Uterus (tissue), 2 donors: ENCODE results near the gene FHL1.

ENCODE experiments used
- POLR2A ChIP-seq, 2 donors: fragments of 450-650 bp; IDR thresholded peaks; one replicate each; pipeline ENCODE4 v1.6.1; 2016; ENCODE audit warnings: antibody characterized with exemption in 2 of 2, mild to moderate bottlenecking in 1 of 2, moderate library complexity in 1 of 2
- TF ChIP-seq, protein P1 (sequence below), 4 experiments: fragments of 200-600 bp in 2 of 4; fragments of 450-650 bp in 2 of 4; sonication (generic) in 2 of 4; IDR thresholded peaks; one replicate each; pipeline ENCODE4 v1.5.1; 2016 to 2019; ENCODE audit warnings: antibody characterized with exemption in 4 of 4, mild to moderate bottlenecking in 2 of 4, moderate library complexity in 1 of 4

DNA sequence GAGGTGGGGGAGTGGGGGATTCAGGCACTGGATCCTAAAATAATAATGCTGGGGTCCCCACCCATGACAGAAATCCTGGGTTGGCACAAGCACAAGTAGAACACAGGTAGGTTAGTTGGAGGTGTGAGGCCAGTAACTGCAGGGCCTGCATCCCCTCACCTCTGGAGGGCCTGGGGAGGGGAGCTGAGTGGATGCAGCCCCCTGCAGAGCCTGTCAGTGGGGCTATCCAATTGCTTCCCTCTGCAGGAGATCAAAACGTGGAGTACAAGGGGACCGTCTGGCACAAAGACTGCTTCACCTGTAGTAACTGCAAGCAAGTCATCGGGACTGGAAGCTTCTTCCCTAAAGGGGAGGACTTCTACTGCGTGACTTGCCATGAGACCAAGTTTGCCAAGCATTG, 60.2 kb downstream of the FHL1 start:
- TF ChIP-seq, protein P1, sequence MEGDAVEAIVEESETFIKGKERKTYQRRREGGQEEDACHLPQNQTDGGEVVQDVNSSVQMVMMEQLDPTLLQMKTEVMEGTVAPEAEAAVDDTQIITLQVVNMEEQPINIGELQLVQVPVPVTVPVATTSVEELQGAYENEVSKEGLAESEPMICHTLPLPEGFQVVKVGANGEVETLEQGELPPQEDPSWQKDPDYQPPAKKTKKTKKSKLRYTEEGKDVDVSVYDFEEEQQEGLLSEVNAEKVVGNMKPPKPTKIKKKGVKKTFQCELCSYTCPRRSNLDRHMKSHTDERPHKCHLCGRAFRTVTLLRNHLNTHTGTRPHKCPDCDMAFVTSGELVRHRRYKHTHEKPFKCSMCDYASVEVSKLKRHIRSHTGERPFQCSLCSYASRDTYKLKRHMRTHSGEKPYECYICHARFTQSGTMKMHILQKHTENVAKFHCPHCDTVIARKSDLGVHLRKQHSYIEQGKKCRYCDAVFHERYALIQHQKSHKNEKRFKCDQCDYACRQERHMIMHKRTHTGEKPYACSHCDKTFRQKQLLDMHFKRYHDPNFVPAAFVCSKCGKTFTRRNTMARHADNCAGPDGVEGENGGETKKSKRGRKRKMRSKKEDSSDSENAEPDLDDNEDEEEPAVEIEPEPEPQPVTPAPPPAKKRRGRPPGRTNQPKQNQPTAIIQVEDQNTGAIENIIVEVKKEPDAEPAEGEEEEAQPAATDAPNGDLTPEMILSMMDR (IDR thresholded peaks at IDR 0.05), result no peak
- no peak for TF ChIP-seq POLR2A (IDR thresholded peaks at IDR 0.05)
